ENCODE data around the gene CNEP1R1.

Gene CNEP1R1

GRCh38 chr16:50017553-50017952 is 7.5 kb upstream of the CNEP1R1 start:
- no peak for DNase-seq (ENCODE audit: low read depth)

GRCh38 chr16:50021544-50021943 is 3.5 kb upstream of the CNEP1R1 start:
- DNase-seq (ENCODE audit: low read depth) = no peak

GRCh38 chr16:50023641-50024040 is 1.4 kb upstream of the CNEP1R1 start:
- DNase-seq (ENCODE audit: low read depth) = no peak

GRCh38 chr16:50024207-50024606 is 818 bp upstream of the CNEP1R1 start:
- DNase-seq (ENCODE audit: low read depth) = no peak

GRCh38 chr16:50025537-50025931 is 509 bp downstream of the CNEP1R1 start:
- no peak for DNase-seq (ENCODE audit: low read depth)

- no peak for DNase-seq (ENCODE audit: low read depth)
Measured at GRCh38 chr16:50027829-50028228, 2.8 kb downstream of the CNEP1R1 start.

- DNase-seq (ENCODE audit: low read depth) = no peak
Measured at GRCh38 chr16:50035468-50035992, 10.5 kb downstream of the CNEP1R1 start.

- no peak for DNase-seq (ENCODE audit: low read depth)
Measured at GRCh38 chr16:50036426-50036825, 11.4 kb downstream of the CNEP1R1 start.

- no peak for DNase-seq (ENCODE audit: low read depth)
Measured at GRCh38 chr16:50037662-50038220, 12.7 kb downstream of the CNEP1R1 start.

GRCh38 chr16:50038286-50038685 is 13.3 kb downstream of the CNEP1R1 start:
- DNase-seq (ENCODE audit: low read depth) = no peak

- DNase-seq (ENCODE audit: low read depth) = no peak
Measured at GRCh38 chr16:50038756-50039529, 13.9 kb downstream of the CNEP1R1 start.

GRCh38 chr16:50040018-50040417 is 15.0 kb downstream of the CNEP1R1 start:
- DNase-seq (ENCODE audit: low read depth) = no peak

- DNase-seq (ENCODE audit: low read depth) = no peak
Measured at GRCh38 chr16:50040710-50041109, 15.7 kb downstream of the CNEP1R1 start.

- DNase-seq (ENCODE audit: low read depth) = no peak
Measured at GRCh38 chr16:50043358-50043757, 18.3 kb downstream of the CNEP1R1 start.

GRCh38 chr16:50045412-50045811 is 20.4 kb downstream of the CNEP1R1 start:
- no peak for DNase-seq (ENCODE audit: low read depth)

- DNase-seq (ENCODE audit: low read depth) = no peak
Measured at GRCh38 chr16:50046853-50047252, 21.8 kb downstream of the CNEP1R1 start.

GRCh38 chr16:50047864-50048263 is 22.8 kb downstream of the CNEP1R1 start:
- DNase-seq (ENCODE audit: low read depth) = no peak

GRCh38 chr16:50050802-50051201 is 25.8 kb downstream of the CNEP1R1 start:
- peak; percentile 6 for DNase-seq (ENCODE audit: low read depth)

GRCh38 chr16:50056226-50056625 is 31.2 kb downstream of the CNEP1R1 start:
- DNase-seq (ENCODE audit: low read depth) = no peak

GRCh38 chr16:50058091-50058771 is 33.2 kb downstream of the CNEP1R1 start:
- DNase-seq (ENCODE audit: low read depth) = no peak

- no peak for DNase-seq (ENCODE audit: low read depth)
Measured at GRCh38 chr16:50059111-50059510, 34.1 kb downstream of the CNEP1R1 start.

- DNase-seq (ENCODE audit: low read depth) = no peak
Measured at GRCh38 chr16:50059669-50060068, 34.6 kb downstream of the CNEP1R1 start.

GRCh38 chr16:50061326-50061725 is 36.3 kb downstream of the CNEP1R1 start:
- no peak for DNase-seq (ENCODE audit: low read depth)

All from GM04504 (cell line).